GM20431 (cell line): ENCODE results near the gene CPTP.

Source experiments
- in situ Hi-C: fragments of 300-500 bp; cut with MseI, MboI; formaldehyde crosslinking; loops from one replicate; pipeline ENCODE4 v1.15.0; 2020; ENCODE audit warnings: low sequenced_read_pairs; ENCODE audit not compliant: unreplicated experiment

CPTP gene

GRCh38 chr1:1345860-1346500 lies 21.4 kb downstream of the CPTP start:
- in situ Hi-C loops: no loop called here

GRCh38 chr1:1346501-1346890 lies 21.9 kb downstream of the CPTP start:
- in situ Hi-C loops: no loop called here

- in situ Hi-C loops: no loop called here
These were observed 22.5 kb downstream of the CPTP start for GRCh38 chr1:1347026-1347595.

GRCh38 chr1:1347663-1348419 lies 23.2 kb downstream of the CPTP start:
- in situ Hi-C loops: no loop called here

GRCh38 chr1:1348420-1349255 lies 24.0 kb downstream of the CPTP start:
- in situ Hi-C loops: no loop called here

GRCh38 chr1:1349256-1350012 lies 24.8 kb downstream of the CPTP start, which contains the start of gene DVL1:
Gene DVL1 (minus strand): TSS chr1:1349418. CDS start chr1:1349065, 353 bp downstream.
- in situ Hi-C loops: no loop called here

GRCh38 chr1:1351511-1352427 lies 27.2 kb downstream of the CPTP start:
- in situ Hi-C loops: no loop called here

GRCh38 chr1:1352786-1353388 lies 28.3 kb downstream of the CPTP start:
- in situ Hi-C loops: no loop called here

GRCh38 chr1:1353389-1354151 lies 29.0 kb downstream of the CPTP start:
- in situ Hi-C loops: no loop called here

GRCh38 chr1:1354271-1355247 lies 30.0 kb downstream of the CPTP start:
- in situ Hi-C loops: no loop called here

- in situ Hi-C loops: no loop called here
These were observed 30.8 kb downstream of the CPTP start for GRCh38 chr1:1355416-1355815.

GRCh38 chr1:1356166-1356795 lies 31.7 kb downstream of the CPTP start:
- in situ Hi-C loops: no loop called here

GRCh38 chr1:1356796-1357401 lies 32.3 kb downstream of the CPTP start:
- in situ Hi-C loops: no loop called here

GRCh38 chr1:1357871-1358432 lies 33.4 kb downstream of the CPTP start:
- in situ Hi-C loops: no loop called here
